Measurements from ENCODE around the gene IARS1. TPM values are rescaled to one million over a fixed set of nuclear protein-coding genes. Genes with fewer than 3 reads are reported as not detected.

The IARS1 gene
- polyA plus RNA-seq, 1 of the 3 experiments (the other 2 are of a cell fraction): 30.4 TPM

- no peaks in the 10 kb centered on the region for H3K9me2 ChIP-seq
- H3K9me3 ChIP-seq: no peaks in the 10 kb centered on the region
- H3K79me2 ChIP-seq (ENCODE audit: insufficient read depth): peaks cover 7% of the 10 kb centered on the region; the same call in 1 of the 2 replicates
- H3K4me1 ChIP-seq (ENCODE audit: control insufficient read depth in 1 of 2, insufficient read depth in 2 of 2, low read depth in 1 of 2, low read length in 1 of 2): peaks cover 0 to 7% of the 10 kb centered on the region in 2 experiments; a peak in 2 of 4 replicates
- no peak overlapping the region for H3K4me2 ChIP-seq
- WGBS (ENCODE audit: low lambda C conversion rate): 97% methylated on average over 6 of the region's 6 CpGs
- H3K9ac ChIP-seq: no peak overlapping the region
- H3K4me3 ChIP-seq (ENCODE audit: low read depth in 2 of 2, low read length in 1 of 2): no peak overlapping the region
- ChIA-PET CTCF (interaction anchor here (0.7 to 5.5 kb wide), 3 partner anchors 16 to 1468 kb away, joined by 3 to 45 read pairs (median 7); no protein-coding TSS in a partner anchor), POLR2A (interaction anchor here (0.7 kb wide), 1 partner anchor 10 kb away, joined by 3 read pairs; no protein-coding TSS in a partner anchor)
- H3K27ac ChIP-seq (ENCODE audit: low read depth in 2 of 2, low read length in 1 of 2): no peak overlapping the region
- no peak for DNase-seq
- H2AFZ ChIP-seq (ENCODE audit: low read depth): no peak overlapping the region
- H3K27me3 ChIP-seq (ENCODE audit: insufficient read depth): no peaks in the 10 kb centered on the region
- no peak for TF ChIP-seq RAD21 (IDR thresholded peaks at IDR 0.05; ENCODE audit: low read length)
- TF ChIP-seq FOSL2 (IDR thresholded peaks at IDR 0.05; ENCODE audit: borderline replicate concordance, low read depth): no peak
- no peak for TF ChIP-seq USF1 (IDR thresholded peaks at IDR 0.05; ENCODE audit: borderline replicate concordance, low read depth)
- TF ChIP-seq EP300 (IDR thresholded peaks at IDR 0.05; ENCODE audit: borderline replicate concordance in 1 of 2, low read depth in 1 of 2, low read length in 1 of 2): no peak
- no peak for TF ChIP-seq TCF12 (IDR thresholded peaks at IDR 0.05)
- no peak for TF ChIP-seq POLR2AphosphoS5 (IDR thresholded peaks at IDR 0.05; ENCODE audit: low read depth, low read length)
- TF ChIP-seq RXRA (IDR thresholded peaks at IDR 0.05; ENCODE audit: borderline replicate concordance, low read depth): no peak
- TF ChIP-seq PBX3 (IDR thresholded peaks at IDR 0.05): no peak
- no peak for TF ChIP-seq USF2 (IDR thresholded peaks at IDR 0.05; ENCODE audit: borderline replicate concordance, low read depth, low read length)
- TF ChIP-seq TEAD4 (IDR thresholded peaks at IDR 0.05; ENCODE audit: borderline replicate concordance, insufficient read depth): no peak
- no peak for TF ChIP-seq CTCF (IDR thresholded peaks at IDR 0.05)
- no peak for TF ChIP-seq REST (IDR thresholded peaks at IDR 0.05; ENCODE audit: low read depth, low read length)
- no peak for TF ChIP-seq GATA2 (CRISPR knock-in tag; IDR thresholded peaks at IDR 0.05)
- no peak for TF ChIP-seq NFIC (IDR thresholded peaks at IDR 0.05; ENCODE audit: borderline replicate concordance)
- no peak for TF ChIP-seq MAX (IDR thresholded peaks at IDR 0.05; ENCODE audit: low read depth)
- peaks cover 31% of the 10 kb centered on the region for H3F3A ChIP-seq (replicated peaks; ENCODE audit: insufficient read depth)
- H4K20me1 ChIP-seq (ENCODE audit: insufficient read depth): no peaks in the 10 kb centered on the region
- H3K36me3 ChIP-seq (replicated peaks in 1 of 2; ENCODE audit: control insufficient read depth in 1 of 2, insufficient read depth in 2 of 2, low read length in 1 of 2): peaks cover 87 to 93% of the 10 kb centered on the region in 2 experiments
Measured at GRCh38 chr9:92275541-92275940, 18.0 kb downstream of the IARS1 start.

Measured in SK-N-SH (cell line).